ENCODE results near the gene HLCS.
A peak's percentile ranks its signal among the peaks of the same experiment; 100 is the strongest.
"Not testable (repeated sequence)": the region's sequence is repeated elsewhere in the genome, so short reads cannot be mapped to it uniquely, and the experiment has no call there.

HLCS gene

DNA sequence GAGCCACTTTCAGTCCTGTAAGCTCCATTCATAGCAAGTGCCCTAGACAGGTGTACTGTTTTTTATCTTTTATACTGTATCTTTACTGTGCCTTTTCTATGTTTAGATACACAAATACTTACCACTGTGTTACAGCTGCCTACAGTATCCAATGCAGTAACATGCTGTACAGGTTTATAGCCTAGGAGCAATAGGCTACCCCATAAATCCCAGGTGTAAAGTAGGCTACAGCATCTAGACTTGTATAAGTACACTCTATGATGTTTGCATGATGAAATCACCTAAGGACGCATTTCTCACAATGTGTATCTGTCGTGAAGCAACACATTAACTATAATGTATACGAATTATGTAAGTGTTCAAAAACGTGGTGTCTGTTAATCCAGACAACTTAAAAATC, 10.7 kb downstream of the HLCS start:
- no peak for DNase-seq

DNA sequence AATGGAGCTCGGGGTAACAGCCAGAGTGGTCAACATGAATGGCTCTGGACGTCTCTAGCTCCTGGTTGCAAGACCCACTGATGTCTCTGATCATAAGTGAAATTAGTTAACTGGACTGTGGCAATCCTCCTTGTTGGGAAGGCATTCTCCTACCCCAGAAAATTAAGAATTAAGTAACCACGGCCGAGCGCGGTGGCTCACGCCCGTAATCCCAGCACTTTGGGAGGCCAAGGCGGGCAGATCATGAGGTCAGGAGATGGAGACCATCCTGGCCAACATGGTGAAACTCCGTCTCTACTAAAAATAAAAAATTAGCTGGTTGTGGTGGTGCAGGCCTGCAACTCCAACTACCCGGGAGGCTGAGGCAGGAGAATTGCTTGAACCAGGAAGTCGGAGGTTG, 14.1 kb downstream of the HLCS start:
- not testable (repeated sequence) for DNase-seq

- no peak for DNase-seq
Measured at GRCh38 chr21:36949171-36950141, 17.0 kb downstream of the HLCS start.

DNA sequence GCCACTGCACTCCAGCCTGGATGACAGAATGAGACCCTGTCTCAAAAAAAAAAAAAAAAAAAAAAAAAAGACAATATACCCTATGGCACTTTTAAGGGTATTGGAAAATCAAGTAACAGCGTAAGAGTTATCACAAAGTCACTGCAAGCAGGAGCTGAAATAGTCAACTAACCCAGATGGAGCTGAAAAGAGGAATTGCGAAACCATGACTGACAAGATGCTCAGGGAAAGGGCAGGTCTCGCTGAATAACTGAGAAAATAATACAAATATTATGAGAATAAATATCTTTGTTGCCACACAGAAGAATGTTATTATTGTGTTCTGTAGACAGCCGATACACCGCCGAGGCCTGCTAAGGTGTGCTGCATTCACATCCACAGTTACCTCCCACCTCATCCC, 17.8 kb downstream of the HLCS start:
- no peak for DNase-seq

DNA sequence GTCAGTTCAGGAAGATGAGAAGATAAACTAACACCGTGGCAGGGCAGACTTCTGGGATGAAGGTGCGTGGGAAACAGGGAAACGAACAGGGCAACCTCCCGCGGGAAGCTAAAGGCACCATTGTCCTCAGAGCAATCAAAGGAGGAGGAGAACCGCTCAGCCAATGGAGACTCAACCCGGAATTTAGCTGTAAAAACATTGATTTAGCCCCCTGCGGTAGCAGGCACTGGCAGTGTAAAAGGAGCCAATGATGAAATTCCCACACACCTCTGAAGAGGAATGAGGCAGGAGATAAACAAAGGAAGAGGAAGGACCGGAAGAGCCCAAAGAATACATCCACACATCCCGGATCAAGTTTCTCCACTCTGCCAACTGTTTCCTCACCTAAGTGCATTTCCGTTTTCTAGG, 19.5 kb downstream of the HLCS start:
- DNase-seq: no peak

DNA sequence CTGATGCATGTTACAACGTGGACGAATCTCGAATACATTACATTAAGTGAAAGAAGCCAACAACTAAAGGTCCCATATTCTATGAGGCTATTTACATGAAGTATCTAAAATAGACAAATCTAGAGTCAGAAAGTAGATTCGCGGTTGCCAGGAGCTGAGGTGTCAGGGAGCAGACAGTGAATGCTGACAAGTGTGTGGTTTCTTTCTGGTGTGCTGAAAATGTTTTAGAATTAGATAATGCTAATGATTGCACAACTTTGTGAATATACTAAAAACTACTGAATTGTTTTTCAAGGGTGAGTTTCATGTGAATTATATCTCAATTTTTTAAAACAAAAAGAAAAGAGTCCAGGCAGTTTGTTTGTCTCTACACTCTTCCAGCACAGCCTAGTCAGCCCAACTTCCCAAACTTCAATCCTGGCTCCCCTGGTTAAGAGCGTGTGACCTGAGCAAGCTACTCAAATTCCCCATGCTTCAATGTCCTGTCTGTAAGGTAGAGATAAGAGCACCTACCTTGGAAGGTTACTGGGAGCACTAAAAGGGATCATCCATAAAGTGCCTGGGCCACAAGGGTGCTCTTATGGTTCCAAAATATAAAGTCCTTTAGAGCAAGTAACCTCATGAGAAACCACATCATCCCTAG, 20.9 kb downstream of the HLCS start:
- no peak for DNase-seq

DNA sequence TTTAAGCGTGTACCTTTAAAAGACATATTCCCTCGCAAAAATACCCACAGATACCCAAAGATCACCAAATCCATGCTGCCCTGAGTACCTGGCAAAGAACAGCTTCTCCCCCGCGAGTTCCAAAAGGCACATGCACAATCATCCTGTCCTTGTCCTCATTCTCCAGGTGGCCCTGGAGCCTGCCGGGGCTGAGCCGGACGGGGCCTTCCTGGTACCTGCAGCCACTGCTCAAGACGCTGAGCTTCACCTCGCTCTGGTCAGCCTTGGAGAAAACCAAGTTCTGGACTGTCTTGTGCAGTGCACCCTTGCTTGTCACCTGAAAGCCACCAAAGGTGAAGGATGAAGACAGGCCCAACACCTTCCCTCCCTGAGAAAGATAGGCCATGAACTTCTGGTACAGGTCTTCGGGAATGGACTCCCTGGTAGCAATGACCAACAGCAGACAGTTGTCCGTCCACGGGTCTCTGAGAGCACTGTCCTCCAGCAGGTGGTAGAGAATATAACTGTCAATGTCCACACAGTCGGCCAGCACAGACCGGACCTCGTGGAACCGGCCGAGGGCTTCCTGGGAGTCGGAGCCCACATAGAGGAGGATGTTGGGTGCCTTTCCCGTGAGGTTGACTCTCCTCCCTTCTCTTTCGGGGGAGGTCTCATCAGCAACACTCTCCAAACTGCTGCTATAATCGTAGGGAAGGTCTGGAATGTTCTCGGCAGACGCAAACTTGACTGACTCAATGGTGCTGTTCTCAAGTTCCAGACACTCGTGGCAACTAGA, 29.9 kb downstream of the HLCS start:
- no peak for DNase-seq

DNA sequence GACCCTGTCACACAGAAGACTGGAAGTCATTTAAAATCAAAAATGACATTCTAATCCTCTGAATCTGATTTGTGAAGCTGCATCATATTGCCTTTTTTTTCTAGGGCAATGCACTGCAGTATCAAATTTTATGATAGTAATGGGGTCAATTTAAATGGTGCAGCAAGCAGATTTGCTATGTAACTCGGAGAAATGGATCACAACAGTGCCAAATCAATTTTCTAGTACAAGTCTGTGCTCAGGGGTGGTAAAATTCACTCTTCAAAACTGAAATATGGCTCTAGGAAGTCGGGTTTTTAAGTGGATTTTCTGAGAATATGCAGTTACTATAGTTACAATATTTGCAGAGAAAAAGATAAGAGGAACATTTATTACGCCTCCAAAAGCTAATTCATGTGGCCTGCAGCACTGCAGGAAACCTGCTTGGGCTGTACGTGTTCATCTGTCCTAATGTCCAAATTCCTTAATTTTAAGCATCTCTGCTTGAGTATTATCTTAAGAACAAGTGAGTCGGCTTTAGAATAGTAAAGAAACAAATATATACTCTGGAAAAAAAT, 31.5 kb downstream of the HLCS start:
- no peak for DNase-seq

GRCh38 chr21:36932161-36932816, 34.2 kb downstream of the HLCS start:
- DNase-seq: no peak

- DNase-seq: no peak
Measured at GRCh38 chr21:36929622-36930021, 36.8 kb downstream of the HLCS start.

DNA sequence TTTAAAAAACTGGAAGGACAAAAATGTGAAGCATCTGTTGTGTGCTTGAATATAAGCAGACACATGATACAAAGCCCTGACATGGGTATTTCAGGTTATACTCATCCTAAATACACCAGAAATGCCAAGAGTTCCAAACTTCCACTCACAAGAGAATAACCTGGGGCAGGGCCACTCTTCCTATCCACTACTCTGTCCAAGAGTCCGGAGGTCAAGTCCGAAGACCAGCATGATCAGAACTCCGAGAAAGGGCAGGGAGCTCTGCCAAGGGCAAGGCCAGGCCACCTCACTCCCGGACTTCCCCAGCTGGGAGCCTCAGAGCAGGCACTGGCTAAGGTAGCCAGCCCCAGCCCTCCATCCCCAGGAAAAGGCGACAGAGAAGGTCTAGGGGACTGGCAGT, 37.5 kb downstream of the HLCS start:
- no peak for DNase-seq

DNA sequence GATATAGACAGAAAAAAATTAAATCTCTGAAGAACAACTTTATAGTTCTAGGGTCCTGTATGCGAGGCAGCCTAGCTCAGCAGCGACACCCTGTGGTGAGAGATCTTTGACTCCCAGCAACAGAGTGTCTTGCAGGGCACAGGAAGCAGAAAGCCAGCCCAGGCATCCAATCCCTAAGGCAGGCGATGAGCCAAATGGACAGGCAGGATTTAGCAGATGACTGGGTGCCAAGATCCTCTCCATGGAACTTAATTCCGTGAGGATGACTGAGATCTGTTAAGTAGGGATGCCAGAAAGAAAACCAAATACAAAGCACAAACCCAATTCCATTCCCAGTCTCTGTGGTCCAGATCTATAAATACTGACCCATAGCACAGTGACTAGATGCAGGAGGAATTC, 38.8 kb downstream of the HLCS start:
- peak; percentile 8 to 71 (median 54) for DNase-seq

GRCh38 chr21:36926989-36927718, 39.3 kb downstream of the HLCS start:
- DNase-seq: no peak

DNA sequence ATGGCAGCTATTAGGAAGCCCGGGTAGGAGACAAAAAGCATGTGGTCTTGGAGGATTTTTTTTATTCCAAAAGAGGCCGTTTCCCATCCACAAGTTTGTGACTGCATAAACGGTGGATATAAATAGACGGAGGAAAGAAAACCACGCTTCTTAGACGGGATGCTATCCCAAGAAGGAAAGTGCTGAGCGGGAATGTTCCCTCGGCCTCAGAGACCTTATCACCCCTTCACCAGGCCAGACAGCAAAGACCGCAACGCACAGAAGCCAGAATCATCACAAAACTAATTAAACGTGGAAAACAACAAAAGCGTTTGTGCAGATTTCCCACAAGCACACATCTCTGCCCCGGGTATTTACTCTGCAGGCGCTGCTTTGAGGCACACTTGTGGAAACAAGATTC, 43.2 kb downstream of the HLCS start:
- no peak for DNase-seq

- DNase-seq: no peak
Measured at GRCh38 chr21:36922861-36923260, 43.6 kb downstream of the HLCS start.

GRCh38 chr21:36918291-36918690, 48.2 kb downstream of the HLCS start:
- DNase-seq: no peak

GRCh38 chr21:36917471-36918158, 48.9 kb downstream of the HLCS start:
- no peak for DNase-seq

DNA sequence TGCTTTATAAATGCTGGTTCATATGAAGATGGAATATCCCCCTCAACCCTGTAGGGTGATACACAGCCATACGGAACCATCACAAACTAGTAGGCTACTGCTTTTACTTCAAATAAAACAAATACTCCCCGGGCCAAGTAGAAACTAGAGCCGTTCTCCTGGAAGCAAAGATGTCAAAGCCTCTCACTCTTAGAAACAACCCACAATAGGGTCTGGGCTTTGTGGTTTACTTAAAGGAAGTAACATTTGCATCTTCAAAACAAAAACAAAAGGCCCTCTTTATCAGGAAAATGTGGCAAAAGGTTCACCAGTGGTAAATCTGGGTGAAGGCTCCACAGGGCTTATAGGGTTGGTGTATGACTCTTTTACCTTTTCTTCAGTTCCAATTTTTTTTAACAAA, 49.8 kb downstream of the HLCS start:
- DNase-seq: no peak

- no peak for DNase-seq
Measured at GRCh38 chr21:36915696-36916245, 50.7 kb downstream of the HLCS start.

- DNase-seq: no peak
Measured at GRCh38 chr21:36915014-36915695, 51.3 kb downstream of the HLCS start.

Data from stimulated activated naive CD4-positive, alpha-beta T cell (primary cell).